Fibroblast of villous mesenchyme (primary cell): Measurements from ENCODE around the gene MAML2. TPM values are rescaled to one million over a fixed set of nuclear protein-coding genes. Genes with fewer than 3 reads are reported as not detected.

Experiments
- DNase-seq: peaks from one replicate; pipeline ENCODE4 v3.0.0-alpha.2; 2010; ENCODE audit warnings: low read depth
- H3K4me3 ChIP-seq: 2 replicates; pipeline ENCODE4 v1.5.1; 2011; ENCODE audit warnings: low read depth, mild to moderate bottlenecking, low read length
- CTCF ChIP-seq: IDR thresholded peaks from 2 replicates; pipeline ENCODE4 v1.5.1; 2012; ENCODE audit warnings: low read depth, mild to moderate bottlenecking, low read length; ENCODE audit not compliant: insufficient read depth
- total RNA-seq: library from RNA; depleted of rRNA; stranded (reverse); fragments of >200 nt; gene quantifications from 2 replicates; pipeline ENCODE4 v1.2.3, GENCODE V29; 2012

The MAML2 gene
- total RNA-seq, 1 donor: 30.7 TPM

GRCh38 chr11:96107143-96107824 is 235.7 kb downstream of the MAML2 start:
- no peak overlapping the region for H3K4me3 ChIP-seq
- TF ChIP-seq CTCF: no peak
- no peak for DNase-seq

- H3K4me3 ChIP-seq: no peak overlapping the region
- no peak for TF ChIP-seq CTCF
These were observed 236.3 kb downstream of the MAML2 start for GRCh38 chr11:96106645-96107044.

GRCh38 chr11:96105944-96106343 is 237.1 kb downstream of the MAML2 start:
- no peak for TF ChIP-seq CTCF
- no peak for DNase-seq
- no peak overlapping the region for H3K4me3 ChIP-seq

More at GRCh38 chr11:96106645-96107044, 236.3 kb downstream of the MAML2 start:
- DNase-seq: no peak

GRCh38 chr11:96105197-96105895 is 237.6 kb downstream of the MAML2 start:
- DNase-seq: no peak
- TF ChIP-seq CTCF: no peak
- H3K4me3 ChIP-seq: no peak overlapping the region

GRCh38 chr11:96104496-96104895 is 238.5 kb downstream of the MAML2 start:
- DNase-seq: no peak
- H3K4me3 ChIP-seq: no peak overlapping the region
- no peak for TF ChIP-seq CTCF

GRCh38 chr11:96103721-96104120 is 239.3 kb downstream of the MAML2 start:
- H3K4me3 ChIP-seq: no peak overlapping the region
- no peak for TF ChIP-seq CTCF
- no peak for DNase-seq

GRCh38 chr11:96103102-96103501 is 239.9 kb downstream of the MAML2 start:
- peak; percentile 18 for DNase-seq
- no peak for TF ChIP-seq CTCF
- H3K4me3 ChIP-seq: no peak overlapping the region
